Muscle layer of duodenum (tissue), 2 donors: ENCODE measurements around the gene TEAD3.

Experiments
- H3K27ac ChIP-seq: one replicate; pipeline ENCODE4 v1.7.0; 2013; ENCODE audit warnings: mild to moderate bottlenecking, low read length
- H3K27me3 ChIP-seq: one replicate; pipeline ENCODE4 v1.7.0; 2013; ENCODE audit warnings: low read depth, mild to moderate bottlenecking, control low read depth, low read length
- H3K36me3 ChIP-seq, 2 donors: one replicate each; pipeline ENCODE4 v1.7.0; 2013; ENCODE audit warnings: low read length in 2 of 2, control low read depth in 1 of 2, mild to moderate bottlenecking in 1 of 2; ENCODE audit not compliant: insufficient read depth in 2 of 2, control insufficient read depth in 1 of 2
- H3K4me1 ChIP-seq, 2 donors: one replicate each; pipeline ENCODE4 v1.7.0; 2013; ENCODE audit warnings: low read length in 2 of 2, mild to moderate bottlenecking in 2 of 2, control low read depth in 1 of 2, moderate library complexity in 1 of 2; ENCODE audit not compliant: insufficient read depth in 2 of 2, control insufficient read depth in 1 of 2
- H3K4me3 ChIP-seq, 2 donors: one replicate each; pipeline ENCODE4 v1.7.0; 2013; ENCODE audit warnings: low read length in 2 of 2, low read depth in 1 of 2, mild to moderate bottlenecking in 1 of 2
- H3K9me3 ChIP-seq, 2 donors: one replicate each; pipeline ENCODE4 v1.7.0; 2013; ENCODE audit warnings: low read length in 2 of 2, control low read depth in 1 of 2, mild to moderate bottlenecking in 1 of 2; ENCODE audit not compliant: control insufficient read depth in 1 of 2
- donor health status: healthy.

TEAD3 gene

GRCh38 chr6:35511562-35511941 lies 14.7 kb upstream of the TEAD3 start:
- Histone ChIP-seq H3K4me1 (peaks cover 0 to 7% of the 10 kb centered on the region in 2 donors), H3K36me3 (no peaks in the 10 kb centered on the region), H3K4me3 (peak overlapping the region in 1 of 2 donors; percentile 51), H3K9me3 (no peaks in the 10 kb centered on the region), H3K27me3 (peaks cover 4% of the 10 kb centered on the region), H3K27ac (no peak overlapping the region)

GRCh38 chr6:35510916-35511561 lies 14.2 kb upstream of the TEAD3 start:
- peaks cover 4% of the 10 kb centered on the region for H3K27me3 ChIP-seq
- H3K4me3 ChIP-seq: peak overlapping the region in 1 of 2 donors; percentile 51

GRCh38 chr6:35508542-35508941 lies 11.7 kb upstream of the TEAD3 start:
- Histone ChIP-seq H3K9me3 (no peaks in the 10 kb centered on the region), H3K27me3 (peaks cover 4% of the 10 kb centered on the region), H3K4me3 (no peak overlapping the region), H3K27ac (no peak overlapping the region), H3K36me3 (no peaks in the 10 kb centered on the region), H3K4me1 (peaks cover 0 to 7% of the 10 kb centered on the region in 2 donors)

More at GRCh38 chr6:35510916-35511561, 14.2 kb upstream of the TEAD3 start:
- Histone ChIP-seq H3K36me3 (no peaks in the 10 kb centered on the region), H3K4me1 (peaks cover 0 to 7% of the 10 kb centered on the region in 2 donors), H3K9me3 (no peaks in the 10 kb centered on the region), H3K27ac (no peak overlapping the region)

GRCh38 chr6:35508027-35508426 lies 11.1 kb upstream of the TEAD3 start:
- no peak overlapping the region for H3K27ac ChIP-seq
- H3K27me3 ChIP-seq: peaks cover 4% of the 10 kb centered on the region
- no peaks in the 10 kb centered on the region for H3K36me3 ChIP-seq
- no peaks in the 10 kb centered on the region for H3K9me3 ChIP-seq
- no peak overlapping the region for H3K4me3 ChIP-seq
- peaks cover 0 to 7% of the 10 kb centered on the region in 2 donors for H3K4me1 ChIP-seq

GRCh38 chr6:35507221-35507620 lies 10.3 kb upstream of the TEAD3 start:
- Histone ChIP-seq H3K4me1 (peaks cover 0 to 7% of the 10 kb centered on the region in 2 donors), H3K27me3 (peaks cover 4% of the 10 kb centered on the region), H3K9me3 (no peaks in the 10 kb centered on the region), H3K4me3 (no peak overlapping the region), H3K27ac (no peak overlapping the region), H3K36me3 (no peaks in the 10 kb centered on the region)

GRCh38 chr6:35506536-35506935 lies 9.7 kb upstream of the TEAD3 start:
- Histone ChIP-seq H3K9me3 (no peaks in the 10 kb centered on the region), H3K4me3 (no peak overlapping the region), H3K27me3 (peaks cover 4% of the 10 kb centered on the region), H3K27ac (no peak overlapping the region), H3K4me1 (peaks cover 0 to 5% of the 10 kb centered on the region in 2 donors), H3K36me3 (no peaks in the 10 kb centered on the region)

GRCh38 chr6:35505999-35506412 lies 9.1 kb upstream of the TEAD3 start:
- H3K4me1 ChIP-seq: no peaks in the 10 kb centered on the region
- H3K36me3 ChIP-seq: no peaks in the 10 kb centered on the region
- H3K9me3 ChIP-seq: no peaks in the 10 kb centered on the region
- H3K27me3 ChIP-seq: peaks cover under 1% of the 10 kb centered on the region
- no peak overlapping the region for H3K4me3 ChIP-seq
- no peak overlapping the region for H3K27ac ChIP-seq

GRCh38 chr6:35503534-35503933 lies 6.7 kb upstream of the TEAD3 start:
- Histone ChIP-seq H3K27ac (no peak overlapping the region), H3K36me3 (no peaks in the 10 kb centered on the region), H3K27me3 (peaks cover 7% of the 10 kb centered on the region), H3K9me3 (no peaks in the 10 kb centered on the region), H3K4me3 (no peak overlapping the region), H3K4me1 (peaks cover 0 to 2% of the 10 kb centered on the region in 2 donors)

- Histone ChIP-seq H3K4me3 (no peak overlapping the region), H3K9me3 (no peaks in the 10 kb centered on the region), H3K27me3 (peaks cover 10% of the 10 kb centered on the region), H3K4me1 (peaks cover 0 to 11% of the 10 kb centered on the region in 2 donors), H3K36me3 (no peaks in the 10 kb centered on the region), H3K27ac (no peak overlapping the region)
Observed at GRCh38 chr6:35501784-35502183, 4.9 kb upstream of the TEAD3 start.

- Histone ChIP-seq H3K27ac (no peak overlapping the region), H3K4me3 (no peak overlapping the region), H3K36me3 (no peaks in the 10 kb centered on the region), H3K9me3 (no peaks in the 10 kb centered on the region), H3K4me1 (peaks cover 0 to 11% of the 10 kb centered on the region in 2 donors), H3K27me3 (peaks cover 10% of the 10 kb centered on the region)
Observed at GRCh38 chr6:35500782-35501181, 3.9 kb upstream of the TEAD3 start.

- Histone ChIP-seq H3K9me3 (no peaks in the 10 kb centered on the region), H3K27me3 (peaks cover 10% of the 10 kb centered on the region), H3K36me3 (no peaks in the 10 kb centered on the region), H3K4me1 (peaks cover 10 to 21% of the 10 kb centered on the region in 2 donors), H3K27ac (no peak overlapping the region), H3K4me3 (no peak overlapping the region)
Observed at GRCh38 chr6:35499372-35499771, 2.5 kb upstream of the TEAD3 start.
